T-helper 2 cell treated with Interferon-gamma antibody and Interleukin-4, amounts not matched to agents 5 μg/mL and 100 μg/mL, for 36 hours (primary cell): ENCODE data around the gene TLCD2.
"Not testable (repeated sequence)": the region's sequence is repeated elsewhere in the genome, so short reads cannot be mapped to it uniquely, and the experiment has no call there.

Experiments
- DNase-seq: peaks from one replicate; pipeline ENCODE4 v3.0.0; 2021; ENCODE audit warnings: low spot score
- H3K27ac Mint-ChIP-seq: one replicate; pipeline ENCODE4 v1.8.0; 2021; ENCODE audit warnings: mild to moderate bottlenecking, mixed read lengths
- H3K27me3 Mint-ChIP-seq: one replicate; pipeline ENCODE4 v1.8.0; 2021; ENCODE audit warnings: low read depth, mixed read lengths
- H3K36me3 Mint-ChIP-seq: one replicate; pipeline ENCODE4 v1.8.0; 2021; ENCODE audit warnings: low read depth, mixed read lengths
- H3K4me1 Mint-ChIP-seq: one replicate; pipeline ENCODE4 v1.8.0; 2021; ENCODE audit warnings: low read depth, mixed read lengths
- H3K4me3 Mint-ChIP-seq: one replicate; pipeline ENCODE4 v1.8.0; 2022; ENCODE audit warnings: mild to moderate bottlenecking, moderate library complexity, mixed read lengths
- H3K9me3 Mint-ChIP-seq: one replicate; pipeline ENCODE4 v1.8.0; 2021; ENCODE audit warnings: mixed read lengths

TLCD2 gene

DNA sequence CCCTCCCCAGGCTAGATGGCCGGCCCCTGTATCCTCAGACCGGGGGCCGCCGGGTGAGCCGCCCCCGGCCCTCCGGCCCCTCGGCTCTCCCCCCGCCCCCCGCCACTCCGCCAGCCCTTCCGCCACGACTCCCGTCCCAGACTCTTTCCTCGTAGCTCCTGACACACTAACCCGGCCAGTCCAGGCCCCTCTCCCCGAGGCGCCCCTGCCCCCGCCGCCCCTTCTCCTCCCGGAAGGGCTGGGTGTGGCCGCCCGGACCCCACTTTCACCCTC, 5.6 kb upstream of the TLCD2 start:
- peak overlapping the region; percentile 88 for H3K27ac Mint-ChIP-seq
- H3K4me1 Mint-ChIP-seq, result peaks cover 20% of the 10 kb centered on the region
- no peak for DNase-seq
- H3K4me3 Mint-ChIP-seq, result peak overlapping the region; percentile 98
- H3K9me3 Mint-ChIP-seq, result no peaks in the 10 kb centered on the region
- H3K27me3 Mint-ChIP-seq, result peaks cover 24% of the 10 kb centered on the region
- H3K36me3 Mint-ChIP-seq, result peaks cover 13% of the 10 kb centered on the region

DNA sequence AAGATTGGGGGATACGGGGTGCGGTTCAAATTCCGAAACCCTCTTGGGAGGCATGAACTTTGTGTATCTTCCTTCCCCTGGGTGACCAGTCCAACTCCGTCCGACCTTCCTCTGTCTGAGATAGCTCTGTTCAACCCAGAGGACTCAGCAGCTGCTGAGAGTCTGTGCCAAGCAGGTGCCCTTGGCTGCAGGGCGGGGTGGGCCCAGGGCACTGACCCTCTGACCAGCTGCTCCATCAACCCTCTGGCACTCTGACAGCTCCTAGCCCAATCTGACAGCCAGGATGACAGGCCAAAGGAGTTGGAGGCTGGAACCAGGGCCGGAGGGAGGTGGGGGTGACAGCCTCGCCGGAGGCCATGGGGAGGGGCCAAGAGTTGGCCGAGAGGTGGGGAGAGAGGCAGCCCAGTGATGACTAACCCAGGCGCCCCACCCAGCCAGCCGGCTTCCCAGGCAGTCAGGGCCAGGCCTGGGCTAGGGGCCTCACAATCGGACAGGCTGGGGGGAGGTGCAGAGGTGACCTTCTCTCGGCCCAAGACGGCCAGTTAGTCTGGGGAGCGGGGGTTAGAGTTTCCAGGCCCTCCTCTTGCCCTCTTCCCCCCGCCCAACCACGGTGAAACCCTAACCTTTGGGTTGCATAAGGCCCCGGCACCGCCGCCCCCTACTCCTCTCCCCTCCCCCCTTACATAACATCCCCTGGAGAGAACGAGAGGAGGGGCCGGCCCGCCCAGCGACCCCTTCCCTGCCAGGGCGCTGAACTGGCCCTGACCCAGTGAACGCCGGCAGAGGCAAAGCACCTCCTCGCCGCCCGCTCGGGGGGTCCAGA, 5.0 kb upstream of the TLCD2 start:
- peak; percentile 42 for DNase-seq
- H3K9me3 Mint-ChIP-seq, result no peaks in the 10 kb centered on the region
- H3K27me3 Mint-ChIP-seq, result peaks cover 28% of the 10 kb centered on the region
- H3K4me3 Mint-ChIP-seq, result peak overlapping the region; percentile 75
- H3K4me1 Mint-ChIP-seq, result peaks cover 19% of the 10 kb centered on the region
- peak overlapping the region; percentile 45 for H3K27ac Mint-ChIP-seq
- H3K36me3 Mint-ChIP-seq, result peaks cover 13% of the 10 kb centered on the region

DNA sequence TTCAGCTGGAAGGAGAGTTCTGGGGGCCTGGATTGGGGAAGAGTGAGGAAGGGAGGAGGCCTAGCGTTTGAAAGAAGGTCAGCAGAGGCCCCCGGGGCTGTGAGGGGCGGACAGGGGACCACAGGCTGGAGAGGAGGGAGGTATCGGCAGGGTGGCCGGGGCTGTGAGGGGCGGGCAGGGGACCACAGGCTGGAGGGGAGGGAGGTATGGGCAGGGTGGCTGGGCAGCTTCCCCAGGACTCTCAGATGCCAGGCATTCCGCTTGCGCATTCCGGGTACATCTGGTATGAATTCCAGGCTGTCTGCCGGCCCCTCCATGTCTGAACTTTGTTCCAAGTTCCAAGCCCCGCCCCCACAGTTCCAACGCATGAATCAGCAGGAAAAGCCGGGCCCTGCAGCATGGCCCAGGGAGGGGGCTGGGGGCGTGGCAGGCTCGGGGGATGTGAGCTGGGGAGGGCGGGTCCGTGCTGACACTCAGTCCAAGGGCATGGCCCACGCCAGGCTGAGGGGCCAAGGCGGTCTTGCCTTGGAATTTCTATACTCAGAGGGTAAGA, 4.3 kb upstream of the TLCD2 start:
- Mint-ChIP-seq H3K27ac (peak overlapping the region; percentile 26), H3K27me3 (peaks cover 28% of the 10 kb centered on the region)
- DNase-seq, result no peak

DNA sequence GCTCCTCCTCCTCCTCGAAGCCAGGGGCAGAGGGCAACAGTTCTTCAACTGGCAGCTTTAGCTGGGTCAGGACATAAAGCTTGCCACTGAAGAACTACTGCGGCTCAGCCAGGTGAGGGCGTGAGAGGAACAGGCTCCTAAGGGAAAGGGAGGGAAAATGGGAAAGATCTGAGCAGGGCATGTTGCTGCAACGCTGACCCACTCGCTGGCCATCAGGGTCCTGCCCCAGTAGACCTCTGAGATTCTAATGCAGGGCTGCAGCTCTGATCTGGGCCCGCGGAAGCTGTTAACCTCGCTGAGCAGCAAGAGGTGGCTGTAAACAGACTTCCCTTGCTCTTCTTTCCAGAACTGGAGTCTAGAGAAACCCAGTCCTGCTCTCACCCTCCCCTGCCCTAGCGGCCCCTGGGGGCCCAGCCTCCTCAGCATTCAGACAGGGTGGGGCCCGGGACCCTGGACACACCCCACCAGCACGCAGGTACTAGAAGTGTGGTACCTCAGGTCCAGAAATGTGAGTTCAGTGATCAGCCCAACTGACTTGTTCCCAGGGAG, 3.8 kb upstream of the TLCD2 start:
- H3K4me3 Mint-ChIP-seq, result peak overlapping the region; percentile 74
- no peaks in the 10 kb centered on the region for H3K9me3 Mint-ChIP-seq
- H3K27me3 Mint-ChIP-seq, result peaks cover 33% of the 10 kb centered on the region
- H3K27ac Mint-ChIP-seq, result peak overlapping the region; percentile 26
- H3K4me1 Mint-ChIP-seq, result peaks cover 16% of the 10 kb centered on the region
- DNase-seq, result no peak
- peaks cover 13% of the 10 kb centered on the region for H3K36me3 Mint-ChIP-seq

More for the DNA sequence above, 4.3 kb upstream of the TLCD2 start:
- Mint-ChIP-seq H3K36me3 (peaks cover 13% of the 10 kb centered on the region), H3K9me3 (no peaks in the 10 kb centered on the region), H3K4me1 (peaks cover 16% of the 10 kb centered on the region), H3K4me3 (peak overlapping the region; percentile 75)

DNA sequence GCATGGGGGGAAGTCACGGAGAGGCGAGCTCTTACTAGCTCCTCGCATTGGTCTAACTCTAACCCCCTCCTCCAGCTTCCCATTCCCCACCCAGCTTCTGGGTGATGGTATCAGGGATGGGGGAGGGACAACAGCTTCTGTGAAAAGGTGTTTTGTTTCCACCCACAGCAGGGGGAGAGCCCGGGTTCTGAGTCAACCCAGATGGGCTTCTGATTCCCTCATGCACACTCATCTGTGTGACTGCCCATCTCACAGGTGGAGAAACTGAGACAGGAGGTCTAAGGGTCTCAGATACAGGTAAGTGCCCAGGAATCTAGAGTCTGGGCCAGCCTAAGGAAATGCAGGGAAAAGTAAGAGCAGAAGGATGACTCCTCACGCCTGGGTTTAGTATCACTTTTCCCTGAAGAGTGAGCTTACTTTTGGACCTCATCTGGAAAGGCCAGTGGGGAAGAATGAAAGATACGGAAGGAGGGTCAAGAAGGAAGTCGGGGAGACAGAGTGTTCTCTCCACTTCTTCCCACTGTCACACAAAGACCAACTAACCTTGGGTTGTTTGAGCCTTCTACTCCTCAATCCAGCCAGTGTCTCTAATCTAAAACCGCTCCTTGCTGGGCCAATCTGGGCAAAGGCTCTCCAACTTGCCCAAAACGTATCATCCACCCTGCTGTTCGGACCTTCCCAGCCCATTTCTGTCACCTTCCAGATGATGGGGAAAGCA, 3.1 kb upstream of the TLCD2 start:
- peaks cover 35% of the 10 kb centered on the region for H3K27me3 Mint-ChIP-seq
- no peak overlapping the region for H3K4me3 Mint-ChIP-seq
- peaks cover 13% of the 10 kb centered on the region for H3K36me3 Mint-ChIP-seq
- no peak overlapping the region for H3K27ac Mint-ChIP-seq
- peaks cover 16% of the 10 kb centered on the region for H3K4me1 Mint-ChIP-seq
- no peak for DNase-seq
- H3K9me3 Mint-ChIP-seq, result no peaks in the 10 kb centered on the region

DNA sequence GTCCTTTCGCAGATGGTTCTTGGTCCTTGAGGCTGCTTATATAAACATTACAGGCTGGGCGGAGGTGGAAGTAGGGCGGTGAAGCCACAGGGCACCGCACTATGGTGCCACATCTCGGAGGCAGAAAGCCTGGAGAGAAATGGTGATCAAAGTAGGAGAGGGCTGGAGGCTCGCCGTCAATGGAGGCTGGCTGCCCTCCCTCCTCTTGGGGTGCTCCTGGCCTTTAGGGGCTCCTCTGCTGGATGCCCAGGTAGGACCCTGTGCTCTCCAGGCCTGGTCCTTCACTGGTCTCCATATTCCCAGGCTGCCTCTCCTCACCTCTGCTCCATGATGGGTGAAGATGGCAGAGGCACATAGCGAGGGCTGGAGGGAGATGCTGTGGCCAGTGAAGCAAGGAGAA, 2.1 kb upstream of the TLCD2 start:
- Mint-ChIP-seq H3K4me3 (peak overlapping the region; percentile 2), H3K27ac (no peak overlapping the region), H3K27me3 (peaks cover 40% of the 10 kb centered on the region), H3K9me3 (no peaks in the 10 kb centered on the region), H3K36me3 (peaks cover 13% of the 10 kb centered on the region), H3K4me1 (peaks cover 15% of the 10 kb centered on the region)
- no peak for DNase-seq

DNA sequence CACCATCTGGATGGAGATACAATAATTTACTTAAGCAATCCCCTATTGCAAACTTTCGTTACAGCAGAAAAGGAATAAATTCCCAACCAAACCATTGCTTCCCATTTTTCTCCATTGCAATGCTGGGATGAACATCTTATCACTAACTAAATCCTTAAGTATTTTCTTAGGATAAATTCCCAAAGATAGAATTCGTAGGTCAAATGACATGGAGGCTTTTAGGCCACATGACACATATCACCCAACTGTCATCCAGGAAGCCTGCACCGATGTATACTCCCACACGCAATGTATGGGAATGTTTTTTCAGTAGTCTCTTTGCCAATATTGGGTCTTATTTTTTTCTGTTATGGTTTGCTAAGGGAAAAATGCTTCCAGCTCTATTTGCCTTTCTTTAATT, 1.6 kb upstream of the TLCD2 start:
- Mint-ChIP-seq H3K27me3 (peaks cover 43% of the 10 kb centered on the region), H3K4me1 (peaks cover 13% of the 10 kb centered on the region), H3K4me3 (peak overlapping the region; percentile 2), H3K27ac (no peak overlapping the region), H3K36me3 (peaks cover 13% of the 10 kb centered on the region), H3K9me3 (no peaks in the 10 kb centered on the region)
- no peak for DNase-seq

DNA sequence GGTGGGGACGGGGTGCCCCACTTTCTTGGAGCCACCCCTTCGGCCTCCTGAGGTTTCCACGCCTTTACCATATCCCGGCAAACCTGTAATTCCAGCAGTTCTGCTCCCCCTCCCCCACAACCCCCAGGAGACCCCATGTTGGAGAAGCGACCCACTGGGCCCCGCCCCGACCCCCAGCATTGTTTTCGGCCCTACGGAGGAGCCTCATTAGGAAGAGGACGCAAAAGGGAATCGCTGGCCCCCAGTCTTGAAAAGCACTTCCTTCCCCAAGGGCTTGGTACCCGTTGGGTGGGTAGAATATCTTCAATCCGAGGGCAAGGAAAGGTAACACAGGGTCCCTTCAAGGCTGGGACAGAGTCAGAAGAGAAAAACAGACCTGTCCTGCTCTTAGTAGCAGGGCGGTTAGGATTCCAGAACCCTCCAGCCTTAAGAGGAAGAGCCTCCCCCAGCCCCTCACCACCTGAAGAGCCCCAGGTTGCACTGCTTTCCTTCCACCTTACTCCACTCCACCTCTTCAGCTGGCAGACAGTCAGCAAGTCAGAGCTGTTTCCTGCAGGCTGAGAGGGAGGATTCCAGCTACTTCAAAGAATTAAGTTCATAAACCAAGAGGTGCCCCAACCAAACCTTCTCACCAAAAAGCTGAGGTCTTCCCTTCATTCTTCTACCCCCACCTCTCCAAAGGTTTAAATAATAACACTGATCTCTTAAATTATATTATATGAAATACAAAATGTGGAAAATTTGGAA, 803 bp upstream of the TLCD2 start:
- DNase-seq, result no peak
- Mint-ChIP-seq H3K4me3 (peak overlapping the region; percentile 65), H3K27ac (no peak overlapping the region), H3K27me3 (peaks cover 46% of the 10 kb centered on the region), H3K9me3 (no peaks in the 10 kb centered on the region), H3K36me3 (peaks cover 13% of the 10 kb centered on the region), H3K4me1 (peaks cover 11% of the 10 kb centered on the region)

DNA sequence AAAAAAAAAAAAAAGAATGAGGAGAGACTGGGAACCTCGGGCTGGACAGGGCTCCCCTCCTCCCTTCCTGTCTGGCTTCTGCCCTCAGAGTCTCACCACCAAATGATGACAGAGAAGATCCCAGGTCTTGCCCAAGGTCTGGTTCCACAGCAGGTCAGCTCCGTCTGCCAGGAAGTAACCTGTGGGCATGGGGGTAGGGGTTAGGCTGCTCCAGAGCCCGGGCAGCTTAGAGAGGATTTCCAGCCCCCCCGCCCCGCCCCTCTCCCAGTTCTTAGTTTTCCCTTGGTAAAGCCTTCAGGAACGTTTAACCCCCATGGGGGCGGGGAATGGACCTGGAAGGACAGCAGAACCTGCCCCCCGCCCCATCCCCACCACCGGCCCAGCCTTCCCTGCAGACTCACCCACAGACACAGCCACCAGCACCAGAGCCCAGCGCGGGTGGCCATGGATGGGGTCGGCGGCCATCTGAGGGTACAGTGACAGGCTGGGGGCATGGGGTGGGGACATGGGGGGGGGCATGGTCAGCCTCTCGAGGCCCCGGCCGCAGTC, 700 bp downstream of the TLCD2 start:
- Mint-ChIP-seq H3K36me3 (peaks cover 11% of the 10 kb centered on the region), H3K4me1 (peaks cover 9% of the 10 kb centered on the region), H3K27ac (no peak overlapping the region), H3K4me3 (no peak overlapping the region), H3K9me3 (no peaks in the 10 kb centered on the region), H3K27me3 (peaks cover 54% of the 10 kb centered on the region)
- no peak for DNase-seq

DNA sequence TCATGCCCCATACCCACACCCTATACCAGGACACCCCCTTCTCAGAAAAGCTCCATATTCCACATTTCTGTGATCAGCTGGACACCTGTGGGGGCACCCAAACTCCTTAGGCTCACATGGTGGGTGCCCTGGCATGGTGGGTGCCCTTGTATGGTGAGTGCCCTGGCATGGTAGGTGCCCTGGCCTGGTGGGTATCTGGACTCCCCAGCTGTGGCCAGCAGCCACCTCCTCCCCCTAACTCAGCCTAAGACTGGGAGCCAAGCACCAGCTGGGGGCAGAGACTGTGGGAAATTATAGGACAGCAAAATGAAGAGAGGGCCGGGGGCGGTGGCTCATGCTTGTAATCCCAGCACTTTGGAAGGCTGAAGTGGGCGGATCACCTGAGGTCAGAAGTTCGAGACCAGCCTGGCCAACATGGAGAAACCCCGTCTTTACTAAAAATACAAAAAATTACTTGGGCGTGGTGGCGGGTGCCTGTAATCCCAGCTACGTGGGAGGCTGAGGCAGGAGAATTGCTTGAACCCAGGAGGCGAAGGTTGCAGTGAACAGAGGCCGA, 1.3 kb downstream of the TLCD2 start:
- DNase-seq, H3K4me1 Mint-ChIP-seq, H3K9me3 Mint-ChIP-seq, H3K27ac Mint-ChIP-seq: not testable (repeated sequence)
- Mint-ChIP-seq H3K36me3 (peaks cover 11% of the 10 kb centered on the region), H3K27me3 (peaks cover 53% of the 10 kb centered on the region), H3K4me3 (peak overlapping the region; percentile 55)

DNA sequence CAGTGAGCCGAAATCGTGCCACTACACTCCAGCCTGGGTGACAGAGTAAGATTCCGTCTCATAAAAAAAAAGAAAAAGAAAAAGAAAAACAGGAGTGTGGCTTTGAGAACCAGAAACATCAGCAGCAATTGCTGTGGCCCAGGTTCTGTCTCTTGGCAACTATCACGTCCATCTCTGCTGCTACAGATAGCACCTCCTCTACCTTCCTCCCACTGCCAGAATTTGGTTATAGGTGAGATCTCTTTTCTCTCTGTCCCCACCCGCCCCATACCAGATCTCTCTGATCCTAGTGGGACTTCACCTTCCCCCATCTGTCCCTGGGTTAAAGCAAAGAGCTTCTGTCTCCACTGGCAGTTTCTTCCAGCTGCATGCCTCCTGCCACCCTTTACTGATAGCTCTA, 3.1 kb downstream of the TLCD2 start:
- no peak for DNase-seq
- peak overlapping the region; percentile 31 for H3K27ac Mint-ChIP-seq
- peaks cover 48% of the 10 kb centered on the region for H3K27me3 Mint-ChIP-seq
- peaks cover 3% of the 10 kb centered on the region for H3K36me3 Mint-ChIP-seq
- no peaks in the 10 kb centered on the region for H3K9me3 Mint-ChIP-seq
- H3K4me3 Mint-ChIP-seq, result peak overlapping the region; percentile 38
- H3K4me1 Mint-ChIP-seq, result peaks cover 7% of the 10 kb centered on the region

DNA sequence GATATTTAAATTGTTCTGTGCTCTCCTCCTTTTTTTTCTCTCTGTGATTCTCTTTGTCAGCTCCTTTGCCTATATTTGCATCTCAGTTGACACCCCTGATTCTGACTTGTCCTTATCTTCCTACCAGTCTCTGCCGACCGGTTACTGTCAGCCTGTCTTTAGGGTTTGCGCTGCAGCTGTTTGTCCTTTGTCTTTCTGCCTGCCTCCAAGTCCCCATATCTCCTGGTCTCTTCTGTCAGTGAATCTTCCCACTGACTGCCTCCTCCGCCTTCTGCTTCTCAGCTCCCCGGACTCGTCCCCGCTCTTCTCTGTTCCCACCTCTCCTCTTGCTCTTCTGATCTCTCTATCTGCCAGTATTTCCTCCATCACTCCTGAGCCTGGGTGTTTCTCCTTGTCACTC, 5.2 kb downstream of the TLCD2 start:
- Mint-ChIP-seq H3K36me3 (no peaks in the 10 kb centered on the region), H3K9me3 (no peaks in the 10 kb centered on the region), H3K27ac (no peak overlapping the region), H3K4me1 (peaks cover 7% of the 10 kb centered on the region), H3K4me3 (no peak overlapping the region), H3K27me3 (peaks cover 32% of the 10 kb centered on the region)
- no peak for DNase-seq

DNA sequence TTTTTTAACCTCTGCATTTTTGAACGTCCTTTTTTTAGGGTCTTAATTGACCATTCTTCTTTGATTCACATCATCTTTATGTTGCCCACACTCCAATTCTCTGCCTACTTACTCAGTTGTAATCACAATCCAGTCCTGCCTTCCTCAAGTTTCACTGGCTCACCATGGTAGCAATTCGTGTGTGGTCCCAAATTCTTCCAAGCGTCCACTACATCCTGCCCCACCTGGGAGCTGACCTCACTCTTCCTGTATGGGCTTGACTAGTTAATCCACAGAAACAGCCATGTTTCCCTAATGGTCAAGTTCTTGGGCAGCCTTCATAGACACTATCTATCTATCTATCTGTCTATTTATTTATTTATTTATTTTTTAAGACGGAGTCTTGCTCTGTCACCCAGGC, 7.1 kb downstream of the TLCD2 start:
- H3K4me1 Mint-ChIP-seq, result peaks cover 7% of the 10 kb centered on the region
- no peaks in the 10 kb centered on the region for H3K9me3 Mint-ChIP-seq
- H3K4me3 Mint-ChIP-seq, result no peak overlapping the region
- H3K27me3 Mint-ChIP-seq, result peaks cover 25% of the 10 kb centered on the region
- no peak for DNase-seq
- no peaks in the 10 kb centered on the region for H3K36me3 Mint-ChIP-seq
- no peak overlapping the region for H3K27ac Mint-ChIP-seq
